ENCODE results near the gene MMP14. TPM values are rescaled to one million over a fixed set of nuclear protein-coding genes. Genes with fewer than 3 reads are reported as not detected.

The MMP14 gene
- total and polyA plus RNA-seq, 7 donors, result 21.0 to 140 (median 86.6) TPM

DNA sequence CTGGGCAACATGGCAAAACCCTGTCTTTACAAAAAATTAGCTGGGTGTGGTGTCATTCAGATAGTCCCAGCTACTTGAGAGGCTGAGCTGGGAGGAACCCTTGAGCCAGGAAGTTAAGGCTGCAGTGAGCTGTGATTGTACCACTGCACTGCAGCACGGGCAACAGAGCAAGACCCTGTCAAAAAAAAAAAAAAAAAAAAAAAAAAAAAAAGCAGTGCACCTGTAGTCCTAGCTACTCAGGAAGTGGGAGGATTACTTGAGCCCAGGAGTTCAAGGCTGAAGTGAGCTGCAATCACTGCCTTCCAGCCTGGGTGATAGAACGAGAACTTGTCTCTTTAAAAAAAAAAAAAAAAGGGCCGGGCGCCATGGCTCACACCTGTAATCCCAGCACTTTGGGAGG, 52.3 kb downstream of the MMP14 start:
- Histone ChIP-seq H3K27me3 (no peaks in the 10 kb centered on the region), H3K36me3 (no peaks in the 10 kb centered on the region), H3K4me1 (peaks cover 0 to 23% (median 13%) of the 10 kb centered on the region in 4 donors), H3K9me3 (no peaks in the 10 kb centered on the region), H3K27ac (no peak overlapping the region), H3K4me3 (no peak overlapping the region)
- intact Hi-C loops (cut with DNase I), result no loop called here
- DNase-seq, result no peak
- WGBS, 2 donors, result 46 to 48% methylated on average over 4 of the region's 4 CpGs
- no peak for TF ChIP-seq EP300 (IDR thresholded peaks at IDR 0.05)
- TF ChIP-seq, protein P1, sequence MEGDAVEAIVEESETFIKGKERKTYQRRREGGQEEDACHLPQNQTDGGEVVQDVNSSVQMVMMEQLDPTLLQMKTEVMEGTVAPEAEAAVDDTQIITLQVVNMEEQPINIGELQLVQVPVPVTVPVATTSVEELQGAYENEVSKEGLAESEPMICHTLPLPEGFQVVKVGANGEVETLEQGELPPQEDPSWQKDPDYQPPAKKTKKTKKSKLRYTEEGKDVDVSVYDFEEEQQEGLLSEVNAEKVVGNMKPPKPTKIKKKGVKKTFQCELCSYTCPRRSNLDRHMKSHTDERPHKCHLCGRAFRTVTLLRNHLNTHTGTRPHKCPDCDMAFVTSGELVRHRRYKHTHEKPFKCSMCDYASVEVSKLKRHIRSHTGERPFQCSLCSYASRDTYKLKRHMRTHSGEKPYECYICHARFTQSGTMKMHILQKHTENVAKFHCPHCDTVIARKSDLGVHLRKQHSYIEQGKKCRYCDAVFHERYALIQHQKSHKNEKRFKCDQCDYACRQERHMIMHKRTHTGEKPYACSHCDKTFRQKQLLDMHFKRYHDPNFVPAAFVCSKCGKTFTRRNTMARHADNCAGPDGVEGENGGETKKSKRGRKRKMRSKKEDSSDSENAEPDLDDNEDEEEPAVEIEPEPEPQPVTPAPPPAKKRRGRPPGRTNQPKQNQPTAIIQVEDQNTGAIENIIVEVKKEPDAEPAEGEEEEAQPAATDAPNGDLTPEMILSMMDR (IDR thresholded peaks at IDR 0.05), result no peak
- no peak for TF ChIP-seq POLR2AphosphoS5 (IDR thresholded peaks at IDR 0.05)
- TF ChIP-seq POLR2A (IDR thresholded peaks at IDR 0.05), result no peak

DNA sequence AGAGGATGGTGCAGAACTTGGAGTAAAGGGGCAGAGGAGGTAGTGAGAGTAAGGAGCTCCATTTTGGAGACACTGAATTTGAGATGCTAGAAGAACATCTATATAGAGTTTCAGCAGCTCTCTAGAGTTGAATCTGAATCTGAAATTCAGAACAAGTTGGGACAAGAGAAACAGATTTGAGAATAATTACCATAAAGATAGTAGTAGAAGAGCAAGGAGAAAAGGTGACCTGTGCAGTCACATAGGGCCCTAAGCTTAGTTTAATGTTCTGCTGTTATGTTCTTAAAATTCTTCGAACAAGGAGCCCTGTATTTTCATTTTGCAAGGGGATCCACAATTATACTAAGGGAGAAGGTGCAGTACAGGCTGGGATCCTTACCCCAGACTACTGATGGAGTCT, 54.0 kb downstream of the MMP14 start:
- intact Hi-C loops (cut with DNase I), result no loop called here
- H3K27ac ChIP-seq, result no peak overlapping the region
- no peaks in the 10 kb centered on the region for H3K36me3 ChIP-seq

DNA sequence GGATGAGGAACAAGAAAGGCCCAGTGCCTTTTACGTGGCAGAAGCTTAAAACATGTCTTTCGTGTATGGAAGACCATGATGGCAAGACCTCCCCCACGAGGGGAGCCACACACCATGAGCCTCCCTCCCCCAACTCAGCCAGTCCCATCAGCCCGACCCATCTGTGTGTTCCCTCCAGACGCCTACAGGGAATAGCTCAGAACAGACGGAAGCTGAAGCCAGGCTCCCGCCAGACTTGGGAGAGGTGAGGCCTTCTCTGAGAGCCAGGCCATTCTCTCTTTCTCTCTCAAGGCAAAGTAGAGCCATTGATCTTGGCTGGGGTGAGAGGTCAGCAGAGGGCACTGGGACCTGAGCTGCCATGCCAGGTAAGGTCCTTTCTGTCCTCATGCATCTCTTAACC, 56.1 kb downstream of the MMP14 start:
- no peaks in the 10 kb centered on the region for H3K36me3 ChIP-seq
- H3K27me3 ChIP-seq, result no peaks in the 10 kb centered on the region
- DNase-seq, result no peak
- H3K9me3 ChIP-seq, result no peaks in the 10 kb centered on the region
- intact Hi-C loops (cut with DNase I), result no loop called here
- TF ChIP-seq POLR2A (IDR thresholded peaks at IDR 0.05) (no peak), POLR2AphosphoS5 (IDR thresholded peaks at IDR 0.05) (no peak), EP300 (IDR thresholded peaks at IDR 0.05) (no peak)
- TF ChIP-seq, protein P1 (IDR thresholded peaks at IDR 0.05), result no peak
- H3K4me1 ChIP-seq, result peaks cover 0 to 15% (median 5%) of the 10 kb centered on the region in 4 donors
- WGBS, 2 donors, result 86 to 91% methylated on average over 7 of the region's 7 CpGs
- no peak overlapping the region for H3K4me3 ChIP-seq
- H3K27ac ChIP-seq, result no peak overlapping the region

More for the DNA sequence above, 54.0 kb downstream of the MMP14 start:
- H3K4me3 ChIP-seq, result no peak overlapping the region
- no peaks in the 10 kb centered on the region for H3K27me3 ChIP-seq
- no peaks in the 10 kb centered on the region for H3K9me3 ChIP-seq
- peaks cover 0 to 23% (median 13%) of the 10 kb centered on the region in 4 donors for H3K4me1 ChIP-seq
- no peak for TF ChIP-seq POLR2A (IDR thresholded peaks at IDR 0.05)
- no peak for TF ChIP-seq POLR2AphosphoS5 (IDR thresholded peaks at IDR 0.05)
- TF ChIP-seq, protein P1 (IDR thresholded peaks at IDR 0.05), result no peak
- TF ChIP-seq EP300 (IDR thresholded peaks at IDR 0.05), result no peak
- no peak for DNase-seq
- 89 to 95% methylated on average over 1 of the region's 1 CpG for WGBS, 2 donors

DNA sequence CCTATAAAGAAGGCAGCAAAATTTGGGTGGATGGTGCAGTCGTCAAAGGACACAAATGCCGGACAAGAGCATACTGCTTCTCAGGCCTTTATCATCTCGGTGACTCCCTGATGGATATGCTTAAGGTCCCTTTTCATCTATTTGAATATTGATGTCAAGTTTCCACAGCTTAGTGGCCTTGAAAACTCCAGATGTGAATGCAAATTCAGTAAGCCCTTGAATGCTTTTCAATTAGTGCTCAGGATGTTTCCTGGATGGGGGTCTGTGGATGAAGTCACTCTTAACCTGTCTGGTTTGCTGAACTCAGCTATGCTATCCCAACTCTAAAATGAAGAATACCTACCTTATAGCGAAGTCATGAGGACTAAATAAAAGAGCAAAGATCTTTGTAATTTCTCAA, 57.3 kb downstream of the MMP14 start:
- no peak for TF ChIP-seq EP300 (IDR thresholded peaks at IDR 0.05)
- TF ChIP-seq, protein P1 (IDR thresholded peaks at IDR 0.05), result no peak
- TF ChIP-seq POLR2A (IDR thresholded peaks at IDR 0.05), result no peak
- TF ChIP-seq POLR2AphosphoS5 (IDR thresholded peaks at IDR 0.05), result no peak
- H3K27ac ChIP-seq, result no peak overlapping the region
- H3K27me3 ChIP-seq, result no peaks in the 10 kb centered on the region
- intact Hi-C loops (cut with DNase I), result no loop called here
- no peaks in the 10 kb centered on the region for H3K9me3 ChIP-seq
- 96 to 98% methylated on average over 4 of the region's 4 CpGs for WGBS, 2 donors
- H3K4me1 ChIP-seq, result peaks cover 0 to 21% (median 11%) of the 10 kb centered on the region in 4 donors
- H3K4me3 ChIP-seq, result no peak overlapping the region
- DNase-seq, result no peak
- no peaks in the 10 kb centered on the region for H3K36me3 ChIP-seq

DNA sequence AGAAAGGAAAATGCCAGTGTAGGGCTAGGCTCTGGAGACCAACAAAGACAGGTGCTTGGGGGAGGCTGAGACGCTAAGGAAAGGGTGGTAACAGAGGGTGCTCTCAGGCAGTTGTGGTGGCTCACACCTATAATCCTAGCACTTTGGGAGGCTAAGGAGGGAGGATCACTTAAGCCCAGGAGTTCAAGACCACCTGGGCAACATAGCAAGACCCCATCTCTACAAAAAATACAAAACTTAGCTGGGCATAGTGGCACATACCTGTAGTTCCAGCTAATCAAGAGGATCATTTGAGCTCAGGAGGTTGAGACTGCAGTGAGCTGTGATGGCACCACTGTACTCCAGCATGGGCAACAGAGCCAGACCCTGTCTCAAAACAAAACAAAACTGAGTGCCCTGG, 59.0 kb downstream of the MMP14 start:
- no peak for DNase-seq
- 88 to 100% methylated on average over 1 of the region's 1 CpG for WGBS, 2 donors
- Histone ChIP-seq H3K36me3 (peaks cover 0 to 1% (median 0%) of the 10 kb centered on the region in 4 donors), H3K27me3 (no peaks in the 10 kb centered on the region), H3K4me3 (no peak overlapping the region), H3K4me1 (peaks cover 0 to 36% (median 22%) of the 10 kb centered on the region in 4 donors), H3K27ac (no peak overlapping the region), H3K9me3 (no peaks in the 10 kb centered on the region)
- intact Hi-C loops (cut with DNase I), result no loop called here
- TF ChIP-seq POLR2A (IDR thresholded peaks at IDR 0.05) (no peak), POLR2AphosphoS5 (IDR thresholded peaks at IDR 0.05) (no peak), EP300 (IDR thresholded peaks at IDR 0.05) (no peak)
- TF ChIP-seq, protein P1 (IDR thresholded peaks at IDR 0.05), result no peak

Measured in sigmoid colon (tissue), 7 donors.